Body of pancreas (tissue), 4 donors: ENCODE results near the gene RD3L. TPM values are rescaled to one million over a fixed set of nuclear protein-coding genes. Genes with fewer than 3 reads are reported as not detected.

Source experiments
- ATAC-seq: fragments of 150-250 bp; one replicate; pipeline ENCODE4 v1.9.1; 2016
- DNase-seq, 4 donors: peaks; one replicate each; pipeline ENCODE4 v3.0.0-alpha.2; 2019
- H3K27ac ChIP-seq, 4 donors: fragments of 200-600 bp; sonication (generic); 1 replicate in 3 of 4; 2 replicates in 1 of 4; pipeline versions ENCODE4 v1.5.1 to v1.6.1; 2016 to 2019; ENCODE audit warnings: mild to moderate bottlenecking in 1 of 4, mixed read lengths in 1 of 4, moderate library complexity in 1 of 4
- H3K27me3 ChIP-seq, 2 donors: fragments of 200-600 bp; sonication (generic); one replicate each; pipeline ENCODE4 v1.6.0; 2016; ENCODE audit warnings: mild to moderate bottlenecking in 1 of 2
- H3K36me3 ChIP-seq, 2 donors: fragments of 200-600 bp; sonication (generic); replicated peaks in 1 of 2; 2 replicates each; pipeline ENCODE4 v1.5.1; 2016; ENCODE audit warnings: low read depth in 2 of 2; ENCODE audit not compliant: insufficient read depth in 1 of 2
- H3K4me1 ChIP-seq: fragments of 200-600 bp; sonication (generic); one replicate; pipeline ENCODE4 v1.6.0; 2016
- H3K4me3 ChIP-seq, 2 donors: fragments of 200-600 bp; sonication (generic); 1 replicate in 1 of 2; 2 replicates in 1 of 2; pipeline ENCODE4 v1.5.1; 2016 to 2019
- H3K9me3 ChIP-seq, 3 donors: fragments of 200-600 bp; sonication (generic); 1 replicate in 2 of 3; 2 replicates in 1 of 3; pipeline ENCODE4 v1.5.1; 2016
- POLR2A ChIP-seq, 3 donors: fragments of 450-650 bp; IDR thresholded peaks; one replicate each; pipeline ENCODE4 v1.6.1; 2016; ENCODE audit warnings: antibody characterized with exemption in 3 of 3, mild to moderate bottlenecking in 2 of 3
- WGBS, 2 donors: methylation state at CpG; one replicate each; pipeline ENCODE4 v1.1.5; 2017; 5-methylcytosine and 5-hydroxymethylcytosine counted together
- intact Hi-C: fragments of 100-400 bp; cut with DNase I; formaldehyde crosslinking; loops from one replicate; pipeline ENCODE4 v1.15.1; 2023
- total RNA-seq, 2 donors: library from RNA; depleted of rRNA; stranded (reverse); fragments of >200 nt; gene quantifications; one replicate each; pipeline ENCODE4 v1.1.0, GENCODE V29; 2016
- TF ChIP-seq, protein P1 (sequence below), 7 experiments: fragments of 450-650 bp in 4 of 7; fragments of 200-600 bp in 3 of 7; sonication (generic) in 3 of 7; IDR thresholded peaks; one replicate each; pipeline ENCODE4 v1.5.1; 2016 to 2019; ENCODE audit warnings: antibody characterized with exemption in 7 of 7

Gene RD3L
- total RNA-seq, 2 donors from 2014 or later: not detected

DNA sequence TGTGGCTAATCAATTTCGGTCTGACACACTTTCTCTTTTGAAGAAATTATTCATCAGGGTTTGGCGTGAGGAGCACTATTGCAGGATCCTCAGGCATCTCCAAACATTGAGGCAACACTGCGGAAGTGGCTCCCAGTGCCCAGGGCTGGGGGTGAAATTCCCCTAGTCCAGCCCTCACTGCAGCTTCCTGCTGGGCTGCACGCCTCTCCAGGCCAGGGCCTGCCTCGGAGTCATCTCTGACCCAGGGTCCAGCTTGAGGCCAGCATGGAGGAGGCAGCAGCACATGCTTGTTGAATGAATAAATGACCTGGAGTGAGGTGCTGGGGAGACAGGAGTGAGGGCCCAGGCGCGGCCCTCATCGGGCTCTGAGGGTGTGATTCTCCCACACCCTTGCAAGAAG, 50.1 kb downstream of the RD3L start:
- H3K9me3 ChIP-seq: no peaks in the 10 kb centered on the region
- DNase-seq (no peak), ATAC-seq (peak; percentile 8)
- no peak overlapping the region for H3K4me3 ChIP-seq
- no peaks in the 10 kb centered on the region for H3K36me3 ChIP-seq
- no peaks in the 10 kb centered on the region for H3K27me3 ChIP-seq
- intact Hi-C loops: no loop called here
- H3K4me1 ChIP-seq: peaks cover 89% of the 10 kb centered on the region
- peak overlapping the region; percentile 86 to 92 (median 90) for H3K27ac ChIP-seq
- no peak for TF ChIP-seq POLR2A (IDR thresholded peaks at IDR 0.05)
- TF ChIP-seq, protein P1, sequence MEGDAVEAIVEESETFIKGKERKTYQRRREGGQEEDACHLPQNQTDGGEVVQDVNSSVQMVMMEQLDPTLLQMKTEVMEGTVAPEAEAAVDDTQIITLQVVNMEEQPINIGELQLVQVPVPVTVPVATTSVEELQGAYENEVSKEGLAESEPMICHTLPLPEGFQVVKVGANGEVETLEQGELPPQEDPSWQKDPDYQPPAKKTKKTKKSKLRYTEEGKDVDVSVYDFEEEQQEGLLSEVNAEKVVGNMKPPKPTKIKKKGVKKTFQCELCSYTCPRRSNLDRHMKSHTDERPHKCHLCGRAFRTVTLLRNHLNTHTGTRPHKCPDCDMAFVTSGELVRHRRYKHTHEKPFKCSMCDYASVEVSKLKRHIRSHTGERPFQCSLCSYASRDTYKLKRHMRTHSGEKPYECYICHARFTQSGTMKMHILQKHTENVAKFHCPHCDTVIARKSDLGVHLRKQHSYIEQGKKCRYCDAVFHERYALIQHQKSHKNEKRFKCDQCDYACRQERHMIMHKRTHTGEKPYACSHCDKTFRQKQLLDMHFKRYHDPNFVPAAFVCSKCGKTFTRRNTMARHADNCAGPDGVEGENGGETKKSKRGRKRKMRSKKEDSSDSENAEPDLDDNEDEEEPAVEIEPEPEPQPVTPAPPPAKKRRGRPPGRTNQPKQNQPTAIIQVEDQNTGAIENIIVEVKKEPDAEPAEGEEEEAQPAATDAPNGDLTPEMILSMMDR (IDR thresholded peaks at IDR 0.05): no peak
- 64 to 76% methylated on average over 8 of the region's 8 CpGs for WGBS, 2 donors

DNA sequence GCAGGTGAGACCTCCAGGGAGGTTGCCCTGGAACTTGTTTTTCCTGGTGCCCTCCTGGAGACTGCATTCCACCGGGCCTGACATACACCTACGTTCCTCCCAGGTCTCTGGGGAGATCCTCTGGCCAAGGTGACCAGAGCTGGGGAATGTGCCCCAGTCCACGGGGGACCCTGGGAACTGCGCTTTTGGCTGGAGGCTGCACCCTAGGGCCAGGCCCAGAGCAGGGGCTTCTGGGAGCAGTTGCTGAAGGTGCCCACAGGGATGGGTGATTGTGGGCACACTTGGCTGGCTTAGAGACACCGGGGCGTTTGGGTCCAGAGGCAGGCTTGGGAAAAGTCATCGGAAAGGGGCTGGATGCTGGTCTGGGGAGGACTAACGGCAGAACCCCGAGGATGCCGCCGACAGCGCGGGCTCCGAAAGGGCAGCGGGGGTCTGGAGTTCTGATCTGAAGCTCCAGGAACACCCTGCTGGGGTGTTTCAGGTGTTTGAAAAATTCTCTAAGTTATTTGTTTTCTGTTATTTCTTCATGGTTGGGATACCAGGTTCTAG, 50.6 kb downstream of the RD3L start:
- Histone ChIP-seq H3K4me1 (peaks cover 89% of the 10 kb centered on the region), H3K36me3 (no peaks in the 10 kb centered on the region), H3K27ac (peak overlapping the region; percentile 86 to 92 (median 90)), H3K27me3 (no peaks in the 10 kb centered on the region), H3K9me3 (no peaks in the 10 kb centered on the region), H3K4me3 (no peak overlapping the region)
- peak in 1 of 3 donors; percentile 40 for TF ChIP-seq POLR2A (IDR thresholded peaks at IDR 0.05)
- TF ChIP-seq, protein P1 (IDR thresholded peaks at IDR 0.05): no peak
- WGBS, 2 donors: 57 to 78% methylated on average over 14 to 15 of the region's 15 CpGs
- DNase-seq: peak in 3 of 4 donors; percentile 60 to 79 (median 75)
- intact Hi-C loops: no loop called here
- peak; percentile 70 for ATAC-seq

DNA sequence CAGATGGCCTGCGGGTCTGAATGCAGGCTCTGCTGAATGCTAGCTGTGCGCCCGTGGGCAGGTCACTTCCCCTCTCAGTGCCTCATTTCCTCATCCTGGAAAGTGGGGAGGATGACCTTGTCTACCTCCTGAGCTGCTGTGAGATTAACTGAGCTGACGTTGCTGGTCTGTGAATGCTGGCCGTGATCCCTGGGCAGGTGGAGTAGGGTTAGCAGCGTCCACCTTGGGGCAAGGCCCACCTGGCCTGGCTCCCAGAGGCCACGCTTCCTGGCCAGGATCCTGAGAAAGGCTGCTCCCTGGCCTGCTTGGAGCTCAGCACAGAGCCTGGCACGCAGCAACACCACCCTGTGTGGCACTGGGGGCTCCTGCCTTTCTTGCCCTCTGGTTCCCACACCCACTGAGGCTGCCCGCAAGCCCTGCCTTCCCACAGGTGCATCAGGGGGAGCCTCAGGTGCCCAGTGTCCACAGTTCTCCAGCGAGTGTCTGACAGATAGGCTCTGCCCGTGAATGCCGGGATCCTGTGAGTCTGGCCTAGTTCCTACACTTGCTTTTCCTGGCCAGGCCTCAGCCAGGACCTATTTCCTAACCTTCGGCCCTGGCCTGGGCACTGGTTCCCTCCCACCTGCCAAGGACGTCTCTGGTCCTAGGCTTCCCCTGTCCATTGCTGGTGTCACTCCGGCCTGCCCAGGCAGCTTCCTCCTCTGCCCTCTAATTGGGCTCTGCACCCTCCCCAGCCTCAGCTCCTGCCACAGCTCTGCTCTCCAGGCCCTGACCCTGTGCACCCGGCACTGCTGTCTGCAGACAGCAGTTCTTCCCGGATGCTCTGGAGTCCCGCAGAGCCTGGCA, 51.3 kb downstream of the RD3L start:
- TF ChIP-seq, protein P1 (IDR thresholded peaks at IDR 0.05): no peak
- peak in 2 of 3 donors; percentile 31 to 49 for TF ChIP-seq POLR2A (IDR thresholded peaks at IDR 0.05)
- DNase-seq (peak; percentile 86 to 93 (median 93)), ATAC-seq (peak; percentile 72)
- intact Hi-C loops: no loop called here
- H3K9me3 ChIP-seq: no peaks in the 10 kb centered on the region
- peaks cover 89% of the 10 kb centered on the region for H3K4me1 ChIP-seq
- no peaks in the 10 kb centered on the region for H3K27me3 ChIP-seq
- no peaks in the 10 kb centered on the region for H3K36me3 ChIP-seq
- H3K27ac ChIP-seq: peak overlapping the region; percentile 86 to 92 (median 90)
- H3K4me3 ChIP-seq: no peak overlapping the region
- 9% methylated on average over 6 to 18 of the region's 18 CpGs for WGBS, 2 donors

Other genes with a start within 250 kb of the RD3L start
- gene XRCC3, start 227.1 kb downstream of the RD3L start, total RNA-seq: 1 to 10 TPM; 3.9 to 5.6 TPM
- 10 to 100 TPM; 32.9 to 82.4 TPM for gene ZFYVE21, start 226.7 kb downstream of the RD3L start, total RNA-seq
- gene PPP1R13B, start 95.0 kb downstream of the RD3L start, total RNA-seq: 10 to 100 TPM; 12.5 to 36.3 TPM
- 1 to 10 TPM; 2.0 to 4.7 TPM for gene TDRD9, start 14.1 kb downstream of the RD3L start, total RNA-seq
- gene ASPG, start 143.2 kb upstream of the RD3L start, total RNA-seq: under 1 TPM; 0.52 to 0.99 TPM
- gene KIF26A, start 196.1 kb upstream of the RD3L start, total RNA-seq: 10 to 100 TPM; 14.8 to 17.1 TPM